Mesodermal cell (in vitro differentiated cells): ENCODE data around the gene HK3.

Source experiments
- H3K27ac ChIP-seq: 2 replicates; pipeline ENCODE4 v1.7.0; 2013; ENCODE audit warnings: mild to moderate bottlenecking, low read depth, low read length, moderate library complexity; ENCODE audit not compliant: severe bottlenecking
- H3K36me3 ChIP-seq: 2 replicates; pipeline ENCODE4 v1.7.1; 2013; ENCODE audit warnings: mild to moderate bottlenecking, low read length, moderate library complexity; ENCODE audit not compliant: control insufficient read depth, insufficient read depth
- H3K4me1 ChIP-seq: one replicate; pipeline ENCODE4 v1.7.1; 2013; ENCODE audit warnings: mild to moderate bottlenecking, low read length; ENCODE audit not compliant: insufficient read depth, control insufficient read depth, poor library complexity, severe bottlenecking
- H3K4me3 ChIP-seq: 2 replicates; pipeline ENCODE4 v1.7.0; 2013; ENCODE audit warnings: low read length, control low read depth, mild to moderate bottlenecking; ENCODE audit not compliant: insufficient read depth, poor library complexity, severe bottlenecking; ENCODE audit errors: extremely low read depth
- H3K9me3 ChIP-seq: 2 replicates; pipeline ENCODE4 v1.7.1; 2013; ENCODE audit warnings: mild to moderate bottlenecking, low read length, moderate library complexity; ENCODE audit not compliant: control insufficient read depth
- WGBS, 2 experiments: methylation state at CpG; one replicate each; pipeline ENCODE4 v1.1.5; 2013; ENCODE audit warnings: missing lambda C conversion rate in 2 of 2; ENCODE audit not compliant: insufficient coverage in 2 of 2; 5-methylcytosine and 5-hydroxymethylcytosine counted together

HK3 gene

DNA sequence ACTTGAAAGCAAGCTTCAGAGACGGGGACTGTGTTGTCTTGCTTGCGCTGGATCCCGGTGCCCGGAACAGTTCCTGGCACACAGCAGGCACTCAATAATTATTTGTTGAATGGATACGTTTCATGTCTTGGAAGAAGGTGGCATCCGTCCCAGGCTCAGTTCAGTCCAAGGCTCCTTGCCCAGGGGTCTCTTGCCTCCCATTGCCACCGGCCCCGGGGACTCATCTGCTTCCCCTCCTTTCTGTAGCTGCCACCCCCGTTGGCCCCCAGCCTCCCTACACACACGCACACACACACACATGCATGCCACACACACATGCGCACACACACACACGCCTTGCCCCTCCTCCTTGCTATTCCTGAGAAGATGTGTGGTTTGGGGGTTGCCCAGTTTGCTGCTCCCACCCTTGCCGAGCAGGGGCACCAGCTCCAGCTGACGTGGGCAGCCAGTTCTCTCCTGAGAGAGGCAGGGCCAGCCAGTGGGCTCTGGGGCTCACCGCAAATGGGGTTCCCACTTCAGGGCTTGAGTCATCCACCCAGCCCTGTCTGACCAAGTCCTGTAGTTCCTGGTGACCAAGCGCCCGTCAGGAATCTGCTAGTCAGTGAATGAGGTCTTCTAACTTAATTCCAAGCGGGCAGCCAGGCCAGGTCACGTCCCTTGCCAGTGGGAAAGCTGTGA is 41.8 kb downstream of the HK3 start:
- H3K27ac ChIP-seq = no peak overlapping the region
- 84 to 93% methylated on average over 14 to 15 of the region's 19 CpGs for WGBS, 2 experiments

DNA sequence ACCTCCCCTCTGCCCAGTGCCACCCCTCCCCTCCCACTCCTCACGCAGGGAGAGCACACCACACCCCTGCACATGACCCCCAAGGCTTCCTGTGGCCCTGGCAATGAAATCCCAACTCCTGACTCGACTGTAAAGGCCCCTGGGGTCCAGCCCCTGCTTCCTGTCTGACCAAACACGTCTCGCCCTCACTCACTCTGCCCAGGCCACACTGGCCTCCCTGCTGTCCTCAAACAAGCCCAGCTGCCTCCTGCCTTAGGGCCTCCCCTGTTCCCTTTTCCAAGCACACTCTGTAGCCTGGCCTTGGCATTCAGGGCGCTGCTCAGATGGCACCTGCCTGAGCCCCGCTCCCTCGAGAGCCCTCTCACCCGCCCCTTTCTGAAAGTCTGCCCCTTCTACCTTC is 42.4 kb downstream of the HK3 start:
- no peaks in the 10 kb centered on the region for H3K4me1 ChIP-seq
- H3K9me3 ChIP-seq = no peaks in the 10 kb centered on the region
- H3K4me3 ChIP-seq = no peak overlapping the region
- no peaks in the 10 kb centered on the region for H3K36me3 ChIP-seq
- H3K27ac ChIP-seq = no peak overlapping the region
- WGBS, 2 experiments = 71 to 79% methylated on average over 6 to 8 of the region's 8 CpGs

More for the DNA sequence above, 41.8 kb downstream of the HK3 start:
- Histone ChIP-seq H3K4me3 (no peak overlapping the region), H3K9me3 (no peaks in the 10 kb centered on the region), H3K36me3 (no peaks in the 10 kb centered on the region), H3K4me1 (no peaks in the 10 kb centered on the region)

GRCh38 chr5:176855598-176855997 is 43.5 kb downstream of the HK3 start:
- H3K9me3 ChIP-seq = no peaks in the 10 kb centered on the region
- no peak overlapping the region for H3K27ac ChIP-seq
- WGBS, 2 experiments = 87 to 94% methylated on average over 17 to 18 of the region's 18 CpGs
- no peaks in the 10 kb centered on the region for H3K36me3 ChIP-seq
- H3K4me3 ChIP-seq = no peak overlapping the region
- H3K4me1 ChIP-seq = no peaks in the 10 kb centered on the region

DNA sequence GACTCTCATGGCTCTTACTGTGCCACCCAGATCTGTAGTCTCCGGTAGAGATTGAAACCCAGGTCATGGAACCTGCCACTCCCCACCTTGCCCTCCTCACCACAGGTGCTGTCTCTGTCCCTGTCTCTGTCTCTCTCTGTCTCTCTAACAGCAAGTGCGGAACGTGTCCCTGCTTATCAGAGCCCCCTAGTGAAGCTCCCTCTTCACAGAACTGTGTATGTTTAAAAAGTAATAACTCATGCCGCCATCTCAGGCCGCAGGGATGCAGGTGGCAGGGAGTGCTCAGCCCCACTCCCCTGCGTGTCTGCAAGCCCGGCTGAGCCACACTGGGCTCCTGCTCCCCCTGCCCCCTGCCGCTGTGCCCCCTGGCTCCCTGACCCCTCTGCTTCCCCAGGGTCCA is 45.0 kb downstream of the HK3 start:
- WGBS, 2 experiments = 82 to 94% methylated on average over 3 to 5 of the region's 8 CpGs
- no peak overlapping the region for H3K27ac ChIP-seq
- no peaks in the 10 kb centered on the region for H3K4me1 ChIP-seq
- H3K4me3 ChIP-seq = no peak overlapping the region
- H3K9me3 ChIP-seq = no peaks in the 10 kb centered on the region
- no peaks in the 10 kb centered on the region for H3K36me3 ChIP-seq

DNA sequence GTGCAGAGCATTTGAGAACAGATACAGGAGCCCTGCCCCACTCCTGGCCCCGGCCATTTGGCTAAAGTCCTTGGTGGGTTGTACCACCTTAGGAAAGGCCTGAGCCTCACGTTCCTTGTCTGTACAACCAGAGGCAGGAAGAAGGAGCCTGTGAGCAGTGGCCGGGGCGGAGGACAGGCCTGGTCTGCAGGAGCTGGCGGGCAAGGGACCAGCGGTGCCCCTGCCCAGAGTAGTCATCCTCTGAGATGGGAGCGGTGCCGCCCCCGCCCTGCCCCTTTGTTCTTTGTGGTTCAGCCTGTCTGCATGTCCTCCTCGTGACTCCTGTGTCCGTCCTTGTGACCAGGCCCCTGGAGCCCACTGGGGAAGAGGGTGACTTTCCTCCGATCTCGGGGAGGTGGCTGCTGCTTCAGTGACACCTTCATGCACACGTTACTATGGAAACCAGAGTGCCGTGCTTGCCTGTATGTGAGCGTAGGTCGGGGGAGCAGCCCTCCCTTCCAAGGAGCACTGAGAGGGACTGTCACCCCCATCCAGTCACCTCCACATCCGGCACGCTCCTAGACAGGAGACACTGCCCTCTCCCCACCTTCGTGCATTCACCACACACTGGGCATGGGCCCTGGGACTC is 45.9 kb downstream of the HK3 start:
- Histone ChIP-seq H3K4me3 (no peak overlapping the region), H3K9me3 (no peaks in the 10 kb centered on the region), H3K36me3 (no peaks in the 10 kb centered on the region), H3K27ac (no peak overlapping the region), H3K4me1 (no peaks in the 10 kb centered on the region)
- 85 to 91% methylated on average over 14 to 17 of the region's 20 CpGs for WGBS, 2 experiments

DNA sequence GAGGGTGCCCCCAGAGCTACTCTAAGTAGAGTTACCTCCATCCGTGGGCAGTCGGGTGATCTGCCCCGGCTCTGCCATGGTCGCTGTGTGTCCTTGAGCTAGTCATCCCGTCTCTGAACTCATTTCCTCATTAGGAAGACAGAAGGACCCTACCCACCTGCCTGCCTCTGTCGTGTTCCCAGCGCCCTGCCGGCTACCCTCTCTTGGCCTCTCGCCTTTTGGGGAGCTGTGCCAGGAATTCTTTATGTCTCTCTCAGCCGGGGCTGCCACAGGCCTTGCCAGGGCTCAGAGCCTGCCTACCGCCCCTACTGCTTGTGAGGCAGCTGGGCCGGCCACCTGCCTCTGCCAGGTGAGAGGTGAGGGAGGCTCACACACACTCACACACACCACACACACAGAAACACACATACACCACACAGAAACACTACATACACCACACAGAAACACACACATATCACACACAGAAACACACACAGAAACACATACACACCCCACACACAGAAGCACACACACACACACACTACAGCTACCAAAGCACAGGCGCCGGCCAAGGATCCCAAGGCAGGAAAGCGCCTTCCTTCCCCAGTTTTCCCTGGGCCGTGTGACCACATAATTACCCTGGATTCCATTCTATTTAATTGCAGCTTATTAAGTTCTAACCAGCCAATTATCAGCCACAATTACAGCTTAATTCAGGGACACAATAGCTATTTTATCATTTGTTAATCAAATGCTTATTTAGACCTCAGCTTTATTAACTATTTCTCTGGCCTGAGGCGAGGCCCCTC is 47.1 kb downstream of the HK3 start:
- no peak overlapping the region for H3K4me3 ChIP-seq
- no peaks in the 10 kb centered on the region for H3K4me1 ChIP-seq
- no peaks in the 10 kb centered on the region for H3K36me3 ChIP-seq
- no peak overlapping the region for H3K27ac ChIP-seq
- 88 to 93% methylated on average over 15 to 16 of the region's 17 CpGs for WGBS, 2 experiments
- H3K9me3 ChIP-seq = no peaks in the 10 kb centered on the region

DNA sequence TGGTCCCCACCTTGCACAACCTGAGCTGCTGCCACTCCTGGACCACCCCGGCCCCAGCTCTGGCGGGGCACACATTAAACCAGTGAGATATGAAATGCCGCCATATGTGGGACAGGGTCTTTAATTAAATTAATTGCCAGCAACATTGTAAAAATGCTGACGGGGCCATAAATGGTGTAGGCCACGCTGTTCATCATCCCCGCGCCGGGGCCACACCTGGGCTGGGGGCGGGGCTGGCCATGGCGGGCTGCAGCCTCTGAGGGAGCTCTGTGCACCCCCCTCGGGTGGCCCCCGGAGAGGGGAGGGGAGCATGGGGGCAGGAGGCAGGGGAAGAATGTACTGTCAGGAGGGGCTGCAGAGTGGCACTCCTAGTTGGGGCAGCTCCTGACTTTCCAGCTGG is 47.8 kb downstream of the HK3 start:
- WGBS, 2 experiments = 88 to 93% methylated on average over 8 to 9 of the region's 12 CpGs
- H3K4me1 ChIP-seq = no peaks in the 10 kb centered on the region
- H3K36me3 ChIP-seq = no peaks in the 10 kb centered on the region
- H3K27ac ChIP-seq = no peak overlapping the region
- H3K9me3 ChIP-seq = no peaks in the 10 kb centered on the region
- no peak overlapping the region for H3K4me3 ChIP-seq

DNA sequence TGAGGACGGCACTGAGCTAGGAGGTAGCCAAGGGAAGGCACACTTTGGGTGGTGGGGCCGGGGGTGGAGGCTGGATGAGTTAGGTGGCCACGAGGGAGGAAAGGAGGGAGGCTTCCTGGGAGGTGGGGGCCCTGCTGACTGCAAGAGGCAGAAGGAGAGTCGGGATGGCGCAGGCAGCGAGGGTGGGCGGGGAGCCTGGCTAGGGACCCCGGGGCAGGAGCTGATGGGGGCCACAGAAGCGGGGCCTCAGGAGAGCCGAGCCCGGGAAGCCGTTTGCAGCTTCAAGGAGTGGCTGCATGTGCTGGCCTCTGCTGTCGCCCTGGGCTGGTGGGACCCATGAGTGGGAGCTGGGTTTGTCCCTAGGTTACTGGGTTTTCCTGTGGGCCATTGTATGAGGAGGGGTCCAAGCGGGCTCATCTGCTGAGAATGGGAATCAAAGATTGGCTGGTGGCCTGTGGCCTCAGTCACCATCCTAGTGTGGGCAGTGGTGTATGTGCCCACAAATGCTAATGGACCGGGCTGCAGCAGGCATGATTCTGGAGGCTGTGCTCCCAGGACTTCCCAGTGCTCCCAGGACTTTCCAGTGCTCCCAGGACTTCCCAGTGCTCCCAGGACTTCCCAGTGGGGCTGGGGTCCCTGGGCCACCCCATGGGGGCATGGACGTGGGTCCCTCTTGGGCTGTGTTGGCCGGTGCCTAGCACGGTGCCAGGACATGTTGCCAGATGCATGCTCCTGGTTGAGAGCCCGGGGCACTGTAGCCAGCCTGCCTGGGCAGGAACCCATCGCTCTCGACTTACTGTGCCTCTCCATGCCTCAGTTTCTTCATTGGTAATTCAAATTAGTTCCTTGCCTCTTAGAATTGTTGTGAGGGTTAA is 48.5 kb downstream of the HK3 start:
- WGBS, 2 experiments = 88 to 89% methylated on average over 17 to 19 of the region's 21 CpGs
- H3K9me3 ChIP-seq = no peaks in the 10 kb centered on the region

DNA sequence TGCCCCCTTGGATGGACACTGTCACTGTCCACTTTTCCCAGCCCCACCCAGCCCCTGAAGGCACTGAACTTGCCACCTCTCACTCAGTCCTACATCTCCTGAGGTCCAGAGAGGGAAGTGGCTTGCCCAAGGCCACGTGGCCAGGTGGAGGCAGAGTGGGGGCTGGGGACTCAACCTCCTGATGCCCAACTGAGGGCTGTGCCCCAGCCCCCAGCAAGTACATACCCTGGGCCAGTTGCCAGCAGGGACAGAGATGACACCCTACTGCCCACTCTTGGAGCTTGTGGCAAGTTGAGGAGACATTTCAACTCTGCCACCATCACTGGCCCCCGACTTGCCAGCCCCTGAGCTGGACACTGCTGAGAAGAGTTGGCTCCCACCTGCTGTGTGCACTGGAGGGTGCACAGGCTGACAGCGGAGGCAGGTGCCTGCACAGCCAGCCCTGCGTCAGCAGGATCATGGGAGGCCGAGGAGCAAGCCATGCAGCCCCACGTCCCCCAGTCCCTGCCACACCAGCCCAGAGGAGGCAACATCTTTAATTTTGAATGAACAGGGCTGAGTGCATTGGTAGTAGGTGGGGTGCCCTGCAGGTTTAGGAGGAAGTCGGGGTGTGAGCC is 49.4 kb downstream of the HK3 start:
- no peak overlapping the region for H3K27ac ChIP-seq
- WGBS, 2 experiments = 81 to 92% methylated on average over 6 of the region's 7 CpGs
- H3K9me3 ChIP-seq = no peaks in the 10 kb centered on the region
- H3K4me3 ChIP-seq = no peak overlapping the region
- no peaks in the 10 kb centered on the region for H3K4me1 ChIP-seq
- no peaks in the 10 kb centered on the region for H3K36me3 ChIP-seq

More for the DNA sequence above, 48.5 kb downstream of the HK3 start:
- Histone ChIP-seq H3K4me1 (no peaks in the 10 kb centered on the region), H3K27ac (no peak overlapping the region), H3K4me3 (no peak overlapping the region), H3K36me3 (no peaks in the 10 kb centered on the region)

DNA sequence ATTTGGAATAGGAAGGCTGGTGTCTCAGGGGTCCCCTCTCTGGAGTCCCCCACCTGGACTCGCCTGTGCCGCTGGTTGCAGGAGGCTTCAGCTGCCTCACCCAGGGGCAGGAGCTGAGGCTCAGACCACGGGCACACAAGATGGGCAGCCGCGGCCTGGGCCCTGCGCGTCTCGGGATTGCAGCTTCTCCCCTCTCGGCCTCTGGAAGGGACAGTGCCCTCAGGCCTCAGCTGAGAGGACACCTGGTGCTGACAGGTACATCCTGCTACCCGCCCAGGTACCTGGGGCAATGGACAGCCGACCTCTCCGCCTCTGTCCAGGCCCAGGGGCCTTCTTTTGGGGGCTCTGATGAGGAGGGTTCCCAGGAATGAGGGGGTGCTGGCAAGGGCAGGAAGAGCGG is 50.5 kb downstream of the HK3 start:
- Histone ChIP-seq H3K4me3 (no peak overlapping the region), H3K36me3 (no peaks in the 10 kb centered on the region), H3K9me3 (no peaks in the 10 kb centered on the region), H3K4me1 (no peaks in the 10 kb centered on the region), H3K27ac (no peak overlapping the region)
- WGBS, 2 experiments = 79 to 89% methylated on average over 11 to 12 of the region's 13 CpGs
